GM23338 (cell line): ENCODE data around the gene RRP36. TPM values are rescaled to one million over a fixed set of nuclear protein-coding genes. Genes with fewer than 3 reads are reported as not detected.
"Not testable (repeated sequence)": the region's sequence is repeated elsewhere in the genome, so short reads cannot be mapped to it uniquely, and the experiment has no call there.

ENCODE experiments used
- ATAC-seq: fragments of 200-7000 bp; cut with Tn5 transposase; 3 replicates; pipeline ENCODE4 v1.9.1; 2020
- DNase-seq: peaks from one replicate; pipeline ENCODE4 v3.0.0-alpha.2; 2015; ENCODE audit warnings: low spot score
- H2AFZ ChIP-seq: fragments of 200-600 bp; sonication (generic); 2 replicates; pipeline ENCODE4 v1.8.0; 2016; ENCODE audit warnings: antibody characterized with exemption, mild to moderate bottlenecking, moderate library complexity
- H3F3A ChIP-seq: fragments of 200-600 bp; sonication (generic); replicated peaks from 2 replicates; pipeline ENCODE4 v1.8.0; 2017; ENCODE audit warnings: antibody characterized with exemption, mixed run types, low read depth
- H3K27ac ChIP-seq: fragments of 200-600 bp; sonication (generic); 2 replicates; pipeline ENCODE4 v1.6.1; 2016; ENCODE audit warnings: low read depth
- H3K27me3 ChIP-seq: fragments of 200-600 bp; sonication (generic); 2 replicates; pipeline ENCODE4 v1.8.0; 2016; ENCODE audit warnings: mild to moderate bottlenecking, mixed run types, moderate library complexity; ENCODE audit not compliant: insufficient read depth
- H3K36me3 ChIP-seq: fragments of 200-600 bp; sonication (generic); 2 replicates; pipeline ENCODE4 v1.8.0; 2016; ENCODE audit warnings: mild to moderate bottlenecking; ENCODE audit not compliant: insufficient read depth
- H3K4me1 ChIP-seq: fragments of 200-600 bp; sonication (generic); 2 replicates; pipeline ENCODE4 v1.8.0; 2016; ENCODE audit warnings: mild to moderate bottlenecking, moderate library complexity; ENCODE audit not compliant: insufficient read depth
- H3K4me2 ChIP-seq: fragments of 200-600 bp; sonication (generic); 2 replicates; pipeline ENCODE4 v1.7.1; 2017; ENCODE audit warnings: mixed run types
- H3K4me3 ChIP-seq: fragments of 200-600 bp; sonication (generic); 2 replicates; pipeline ENCODE4 v1.6.1; 2016; ENCODE audit warnings: mixed run types
- H3K79me2 ChIP-seq: fragments of 200-600 bp; sonication (generic); replicated peaks from 2 replicates; pipeline ENCODE4 v1.8.0; 2017; ENCODE audit warnings: mild to moderate bottlenecking; ENCODE audit not compliant: insufficient read depth
- H3K9me2 ChIP-seq: fragments of 200-600 bp; sonication (generic); 2 replicates; pipeline ENCODE4 v1.8.0; 2017; ENCODE audit not compliant: insufficient read depth
- H4K20me1 ChIP-seq: fragments of 200-600 bp; sonication (generic); replicated peaks from 2 replicates; pipeline ENCODE4 v1.8.0; 2017; ENCODE audit warnings: mild to moderate bottlenecking; ENCODE audit not compliant: insufficient read depth
- H3K27ac Mint-ChIP-seq: 2 replicates; pipeline ENCODE4 v1.8.0; 2020; ENCODE audit warnings: inconsistent platforms, mild to moderate bottlenecking, moderate library complexity, mixed read lengths
- H3K27me3 Mint-ChIP-seq: 3 replicates; pipeline ENCODE4 v1.8.0; 2022; ENCODE audit warnings: low read depth, mild to moderate bottlenecking, moderate library complexity, mixed read lengths, inconsistent platforms; ENCODE audit not compliant: insufficient read depth, poor library complexity
- H3K36me3 Mint-ChIP-seq: 3 replicates; pipeline ENCODE4 v1.8.0; 2021; ENCODE audit warnings: low read depth, mild to moderate bottlenecking, inconsistent platforms, moderate library complexity, mixed read lengths
- H3K4me1 Mint-ChIP-seq: 3 replicates; pipeline ENCODE4 v1.8.0; 2020; ENCODE audit warnings: mild to moderate bottlenecking, inconsistent platforms, mixed read lengths
- H3K4me3 Mint-ChIP-seq: 3 replicates; pipeline ENCODE4 v1.8.0; 2021; ENCODE audit warnings: moderate library complexity, mild to moderate bottlenecking, inconsistent platforms, mixed read lengths
- H3K9me3 Mint-ChIP-seq: 3 replicates; pipeline ENCODE4 v1.8.0; 2020; ENCODE audit warnings: moderate library complexity, mild to moderate bottlenecking, inconsistent platforms, mixed read lengths
- EZH2 ChIP-seq: fragments of 200-600 bp; sonication (generic); IDR thresholded peaks from one replicate; pipeline ENCODE4 v1.8.0; 2017; ENCODE audit warnings: antibody characterized with exemption, mild to moderate bottlenecking, low read depth; ENCODE audit not compliant: unreplicated experiment
- JUNB ChIP-seq: IDR thresholded peaks from one replicate; pipeline ENCODE4 v1.6.1; 2016; ENCODE audit warnings: antibody characterized with exemption; ENCODE audit not compliant: unreplicated experiment
- NANOG ChIP-seq: IDR thresholded peaks from 2 replicates; pipeline ENCODE4 v1.6.1; 2016; ENCODE audit warnings: antibody characterized with exemption, borderline replicate concordance
- POLR2AphosphoS5 ChIP-seq: IDR thresholded peaks from 2 replicates; pipeline ENCODE4 v1.6.1; 2016; ENCODE audit warnings: antibody characterized with exemption, low read depth
- STAT1 ChIP-seq: IDR thresholded peaks from one replicate; pipeline ENCODE4 v1.6.1; 2016; ENCODE audit warnings: antibody characterized with exemption; ENCODE audit not compliant: unreplicated experiment
- ZNF114 ChIP-seq: fragments of 250-450 bp; sonication (Bioruptor Pico); IDR thresholded peaks from 2 replicates; pipeline ENCODE4 v1.5.0; 2020; ENCODE audit warnings: mild to moderate bottlenecking, moderate library complexity
- ZNF331 ChIP-seq: fragments of 250-450 bp; sonication (Bioruptor Pico); IDR thresholded peaks from 2 replicates; pipeline ENCODE4 v1.5.0; 2020; ENCODE audit warnings: low read depth, mild to moderate bottlenecking, moderate library complexity
- polyA plus RNA-seq: library from polyadenylated mRNA; unstranded; fragments of >200 nt; fragmentation: Nextera tagmentation; extraction: Ambion mirVana; gene quantifications from 2 replicates; pipeline ENCODE4 v1.2.1, GENCODE V29; 2016
- total RNA-seq: library from RNA; depleted of rRNA; stranded (reverse); fragments of >200 nt; shearing (Covaris generic); gene quantifications from 2 replicates; pipeline ENCODE4 v1.2.3, GENCODE V29; 2014
- TF ChIP-seq, protein P1 (sequence below): fragments of 250-450 bp; sonication (Bioruptor Pico); IDR thresholded peaks from 2 replicates; pipeline ENCODE4 v1.5.0; 2020; ENCODE audit warnings: mild to moderate bottlenecking, moderate library complexity
- TF ChIP-seq, protein P2 (sequence below): IDR thresholded peaks from one replicate; pipeline ENCODE4 v1.6.1; 2018; ENCODE audit warnings: antibody characterized with exemption; ENCODE audit not compliant: unreplicated experiment

The RRP36 gene
- total and polyA plus RNA-seq, 2 experiments from 2014 or later, result 64.7 to 106 TPM

DNA sequence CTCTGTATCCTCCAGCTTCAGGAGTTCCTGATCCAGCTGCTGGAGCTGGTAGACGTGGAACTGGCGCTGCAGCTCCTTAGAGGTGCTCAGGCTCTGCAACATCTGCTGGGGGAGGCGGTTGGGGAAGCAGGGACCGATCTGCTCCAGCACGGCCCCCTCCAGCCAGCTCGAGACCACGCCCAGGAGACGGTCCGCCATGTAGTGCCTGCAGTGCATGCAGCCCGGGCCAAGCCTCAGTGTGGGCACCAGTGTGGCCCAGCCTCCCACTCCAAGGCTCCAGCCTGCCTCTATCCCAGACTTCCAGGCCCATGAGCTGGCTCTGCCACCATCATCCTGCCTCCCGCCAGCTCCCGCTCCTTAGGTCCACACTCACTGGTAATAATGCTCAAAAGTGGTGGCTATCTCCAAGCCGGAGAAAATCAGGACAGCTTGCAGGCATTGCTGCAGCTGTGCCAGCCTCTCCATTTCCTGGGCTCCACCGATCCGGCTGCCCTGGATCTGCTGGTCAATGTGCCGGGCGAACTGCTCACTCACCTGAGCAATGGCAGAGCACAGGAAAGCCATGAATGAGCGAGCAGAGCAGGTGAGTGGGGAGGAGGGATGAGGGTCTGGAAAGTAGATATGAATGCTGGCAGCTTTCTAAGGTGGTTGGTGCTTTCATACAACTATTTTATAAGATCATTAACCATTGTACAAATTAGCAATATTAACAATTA lies 19.3 kb downstream of the RRP36 start:
- no peaks in the 10 kb centered on the region for H3K9me3 Mint-ChIP-seq
- H3K36me3 Mint-ChIP-seq, result peaks cover 46% of the 10 kb centered on the region
- Histone ChIP-seq H3K79me2 (no peaks in the 10 kb centered on the region), H3K27ac (no peak overlapping the region), H4K20me1 (no peaks in the 10 kb centered on the region), H3F3A (no peaks in the 10 kb centered on the region), H3K36me3 (no peaks in the 10 kb centered on the region), H2AFZ (no peak overlapping the region), H3K4me3 (no peak overlapping the region), H3K27me3 (no peaks in the 10 kb centered on the region), H3K4me2 (no peak overlapping the region), H3K9me2 (no peaks in the 10 kb centered on the region), H3K4me1 (no peaks in the 10 kb centered on the region)
- no peaks in the 10 kb centered on the region for H3K4me1 Mint-ChIP-seq
- TF ChIP-seq EZH2 (no peak), NANOG (no peak), POLR2AphosphoS5 (no peak), JUNB (no peak), ZNF114 (no peak), STAT1 (no peak), ZNF331 (CRISPR knock-in tag) (no peak)
- TF ChIP-seq, protein P1, sequence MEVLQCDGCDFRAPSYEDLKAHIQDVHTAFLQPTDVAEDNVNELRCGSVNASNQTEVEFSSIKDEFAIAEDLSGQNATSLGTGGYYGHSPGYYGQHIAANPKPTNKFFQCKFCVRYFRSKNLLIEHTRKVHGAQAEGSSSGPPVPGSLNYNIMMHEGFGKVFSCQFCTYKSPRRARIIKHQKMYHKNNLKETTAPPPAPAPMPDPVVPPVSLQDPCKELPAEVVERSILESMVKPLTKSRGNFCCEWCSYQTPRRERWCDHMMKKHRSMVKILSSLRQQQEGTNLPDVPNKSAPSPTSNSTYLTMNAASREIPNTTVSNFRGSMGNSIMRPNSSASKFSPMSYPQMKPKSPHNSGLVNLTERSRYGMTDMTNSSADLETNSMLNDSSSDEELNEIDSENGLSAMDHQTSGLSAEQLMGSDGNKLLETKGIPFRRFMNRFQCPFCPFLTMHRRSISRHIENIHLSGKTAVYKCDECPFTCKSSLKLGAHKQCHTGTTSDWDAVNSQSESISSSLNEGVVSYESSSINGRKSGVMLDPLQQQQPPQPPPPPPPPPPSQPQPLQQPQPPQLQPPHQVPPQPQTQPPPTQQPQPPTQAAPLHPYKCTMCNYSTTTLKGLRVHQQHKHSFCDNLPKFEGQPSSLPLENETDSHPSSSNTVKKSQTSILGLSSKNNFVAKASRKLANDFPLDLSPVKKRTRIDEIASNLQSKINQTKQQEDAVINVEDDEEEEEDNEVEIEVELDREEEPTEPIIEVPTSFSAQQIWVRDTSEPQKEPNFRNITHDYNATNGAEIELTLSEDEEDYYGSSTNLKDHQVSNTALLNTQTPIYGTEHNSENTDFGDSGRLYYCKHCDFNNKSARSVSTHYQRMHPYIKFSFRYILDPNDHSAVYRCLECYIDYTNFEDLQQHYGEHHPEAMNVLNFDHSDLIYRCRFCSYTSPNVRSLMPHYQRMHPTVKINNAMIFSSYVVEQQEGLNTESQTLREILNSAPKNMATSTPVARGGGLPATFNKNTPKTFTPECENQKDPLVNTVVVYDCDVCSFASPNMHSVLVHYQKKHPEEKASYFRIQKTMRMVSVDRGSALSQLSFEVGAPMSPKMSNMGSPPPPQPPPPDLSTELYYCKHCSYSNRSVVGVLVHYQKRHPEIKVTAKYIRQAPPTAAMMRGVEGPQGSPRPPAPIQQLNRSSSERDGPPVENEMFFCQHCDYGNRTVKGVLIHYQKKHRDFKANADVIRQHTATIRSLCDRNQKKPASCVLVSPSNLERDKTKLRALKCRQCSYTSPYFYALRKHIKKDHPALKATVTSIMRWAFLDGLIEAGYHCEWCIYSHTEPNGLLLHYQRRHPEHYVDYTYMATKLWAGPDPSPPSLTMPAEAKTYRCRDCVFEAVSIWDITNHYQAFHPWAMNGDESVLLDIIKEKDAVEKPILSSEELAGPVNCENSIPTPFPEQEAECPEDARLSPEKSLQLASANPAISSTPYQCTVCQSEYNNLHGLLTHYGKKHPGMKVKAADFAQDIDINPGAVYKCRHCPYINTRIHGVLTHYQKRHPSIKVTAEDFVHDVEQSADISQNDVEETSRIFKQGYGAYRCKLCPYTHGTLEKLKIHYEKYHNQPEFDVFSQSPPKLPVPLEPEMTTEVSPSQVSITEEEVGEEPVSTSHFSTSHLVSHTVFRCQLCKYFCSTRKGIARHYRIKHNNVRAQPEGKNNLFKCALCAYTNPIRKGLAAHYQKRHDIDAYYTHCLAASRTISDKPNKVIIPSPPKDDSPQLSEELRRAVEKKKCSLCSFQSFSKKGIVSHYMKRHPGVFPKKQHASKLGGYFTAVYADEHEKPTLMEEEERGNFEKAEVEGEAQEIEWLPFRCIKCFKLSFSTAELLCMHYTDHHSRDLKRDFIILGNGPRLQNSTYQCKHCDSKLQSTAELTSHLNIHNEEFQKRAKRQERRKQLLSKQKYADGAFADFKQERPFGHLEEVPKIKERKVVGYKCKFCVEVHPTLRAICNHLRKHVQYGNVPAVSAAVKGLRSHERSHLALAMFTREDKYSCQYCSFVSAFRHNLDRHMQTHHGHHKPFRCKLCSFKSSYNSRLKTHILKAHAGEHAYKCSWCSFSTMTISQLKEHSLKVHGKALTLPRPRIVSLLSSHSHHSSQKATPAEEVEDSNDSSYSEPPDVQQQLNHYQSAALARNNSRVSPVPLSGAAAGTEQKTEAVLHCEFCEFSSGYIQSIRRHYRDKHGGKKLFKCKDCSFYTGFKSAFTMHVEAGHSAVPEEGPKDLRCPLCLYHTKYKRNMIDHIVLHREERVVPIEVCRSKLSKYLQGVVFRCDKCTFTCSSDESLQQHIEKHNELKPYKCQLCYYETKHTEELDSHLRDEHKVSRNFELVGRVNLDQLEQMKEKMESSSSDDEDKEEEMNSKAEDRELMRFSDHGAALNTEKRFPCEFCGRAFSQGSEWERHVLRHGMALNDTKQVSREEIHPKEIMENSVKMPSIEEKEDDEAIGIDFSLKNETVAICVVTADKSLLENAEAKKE (CRISPR knock-in tag), result no peak
- TF ChIP-seq, protein P2, sequence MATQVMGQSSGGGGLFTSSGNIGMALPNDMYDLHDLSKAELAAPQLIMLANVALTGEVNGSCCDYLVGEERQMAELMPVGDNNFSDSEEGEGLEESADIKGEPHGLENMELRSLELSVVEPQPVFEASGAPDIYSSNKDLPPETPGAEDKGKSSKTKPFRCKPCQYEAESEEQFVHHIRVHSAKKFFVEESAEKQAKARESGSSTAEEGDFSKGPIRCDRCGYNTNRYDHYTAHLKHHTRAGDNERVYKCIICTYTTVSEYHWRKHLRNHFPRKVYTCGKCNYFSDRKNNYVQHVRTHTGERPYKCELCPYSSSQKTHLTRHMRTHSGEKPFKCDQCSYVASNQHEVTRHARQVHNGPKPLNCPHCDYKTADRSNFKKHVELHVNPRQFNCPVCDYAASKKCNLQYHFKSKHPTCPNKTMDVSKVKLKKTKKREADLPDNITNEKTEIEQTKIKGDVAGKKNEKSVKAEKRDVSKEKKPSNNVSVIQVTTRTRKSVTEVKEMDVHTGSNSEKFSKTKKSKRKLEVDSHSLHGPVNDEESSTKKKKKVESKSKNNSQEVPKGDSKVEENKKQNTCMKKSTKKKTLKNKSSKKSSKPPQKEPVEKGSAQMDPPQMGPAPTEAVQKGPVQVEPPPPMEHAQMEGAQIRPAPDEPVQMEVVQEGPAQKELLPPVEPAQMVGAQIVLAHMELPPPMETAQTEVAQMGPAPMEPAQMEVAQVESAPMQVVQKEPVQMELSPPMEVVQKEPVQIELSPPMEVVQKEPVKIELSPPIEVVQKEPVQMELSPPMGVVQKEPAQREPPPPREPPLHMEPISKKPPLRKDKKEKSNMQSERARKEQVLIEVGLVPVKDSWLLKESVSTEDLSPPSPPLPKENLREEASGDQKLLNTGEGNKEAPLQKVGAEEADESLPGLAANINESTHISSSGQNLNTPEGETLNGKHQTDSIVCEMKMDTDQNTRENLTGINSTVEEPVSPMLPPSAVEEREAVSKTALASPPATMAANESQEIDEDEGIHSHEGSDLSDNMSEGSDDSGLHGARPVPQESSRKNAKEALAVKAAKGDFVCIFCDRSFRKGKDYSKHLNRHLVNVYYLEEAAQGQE, result no peak
- H3K27me3 Mint-ChIP-seq, result peaks cover 8% of the 10 kb centered on the region
- no peak overlapping the region for H3K27ac Mint-ChIP-seq
- H3K4me3 Mint-ChIP-seq, result no peak overlapping the region
- no peak for ATAC-seq
- DNase-seq, result no peak

DNA sequence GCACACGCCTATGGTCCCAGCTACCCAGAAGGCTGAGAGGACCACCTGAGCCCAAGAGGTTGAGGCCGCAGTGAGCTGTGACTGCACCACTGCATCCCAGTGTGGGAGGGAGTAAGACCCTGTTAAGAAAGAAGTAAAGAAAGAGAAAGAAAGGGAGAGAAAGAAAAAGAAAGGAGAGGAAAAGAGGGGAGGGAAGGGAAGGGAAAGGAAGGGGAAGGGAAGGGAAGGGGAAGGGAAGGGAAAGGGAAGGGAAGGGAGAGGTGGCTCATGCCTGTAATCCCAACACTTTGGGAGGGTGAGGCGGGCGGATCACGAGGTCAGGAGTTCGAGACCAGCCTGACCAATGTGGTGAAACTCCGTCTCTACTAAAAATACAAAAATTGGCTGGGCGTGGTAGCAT lies 20.1 kb downstream of the RRP36 start:
- ATAC-seq, H3K4me2 ChIP-seq, H3K27ac Mint-ChIP-seq, H3K27me3 Mint-ChIP-seq, H3K4me3 Mint-ChIP-seq, H3K27me3 ChIP-seq, H3F3A ChIP-seq, H2AFZ ChIP-seq, H3K4me3 ChIP-seq, H3K9me3 Mint-ChIP-seq, H3K9me2 ChIP-seq, H4K20me1 ChIP-seq, H3K4me1 Mint-ChIP-seq, H3K79me2 ChIP-seq, H3K4me1 ChIP-seq, H3K27ac ChIP-seq, H3K36me3 ChIP-seq, DNase-seq: not testable (repeated sequence)
- H3K36me3 Mint-ChIP-seq, result peaks cover 45% of the 10 kb centered on the region
